IPS-18a (cell line): Measurements from ENCODE around the gene HIVEP3.

Experiments used
- H3K27ac ChIP-seq: one replicate; pipeline ENCODE4 v1.5.1; 2013; ENCODE audit warnings: low read length
- H3K27me3 ChIP-seq: one replicate; pipeline ENCODE4 v1.6.1; 2013; ENCODE audit warnings: mild to moderate bottlenecking, low read length; ENCODE audit not compliant: control insufficient read depth, insufficient read depth
- H3K36me3 ChIP-seq: one replicate; pipeline ENCODE4 v1.6.1; 2013; ENCODE audit warnings: low read depth, low read length; ENCODE audit not compliant: control insufficient read depth
- H3K4me1 ChIP-seq: one replicate; pipeline ENCODE4 v1.6.1; 2013; ENCODE audit warnings: low read depth, low read length; ENCODE audit not compliant: control insufficient read depth
- H3K4me3 ChIP-seq: one replicate; pipeline ENCODE4 v1.5.1; 2013; ENCODE audit warnings: low read length
- H3K9ac ChIP-seq: one replicate; pipeline ENCODE4 v1.6.1; 2013; ENCODE audit warnings: mild to moderate bottlenecking, low read length, moderate library complexity
- H3K9me3 ChIP-seq: one replicate; pipeline ENCODE4 v1.6.1; 2013; ENCODE audit warnings: low read depth, low read length; ENCODE audit not compliant: control insufficient read depth

Gene HIVEP3

DNA sequence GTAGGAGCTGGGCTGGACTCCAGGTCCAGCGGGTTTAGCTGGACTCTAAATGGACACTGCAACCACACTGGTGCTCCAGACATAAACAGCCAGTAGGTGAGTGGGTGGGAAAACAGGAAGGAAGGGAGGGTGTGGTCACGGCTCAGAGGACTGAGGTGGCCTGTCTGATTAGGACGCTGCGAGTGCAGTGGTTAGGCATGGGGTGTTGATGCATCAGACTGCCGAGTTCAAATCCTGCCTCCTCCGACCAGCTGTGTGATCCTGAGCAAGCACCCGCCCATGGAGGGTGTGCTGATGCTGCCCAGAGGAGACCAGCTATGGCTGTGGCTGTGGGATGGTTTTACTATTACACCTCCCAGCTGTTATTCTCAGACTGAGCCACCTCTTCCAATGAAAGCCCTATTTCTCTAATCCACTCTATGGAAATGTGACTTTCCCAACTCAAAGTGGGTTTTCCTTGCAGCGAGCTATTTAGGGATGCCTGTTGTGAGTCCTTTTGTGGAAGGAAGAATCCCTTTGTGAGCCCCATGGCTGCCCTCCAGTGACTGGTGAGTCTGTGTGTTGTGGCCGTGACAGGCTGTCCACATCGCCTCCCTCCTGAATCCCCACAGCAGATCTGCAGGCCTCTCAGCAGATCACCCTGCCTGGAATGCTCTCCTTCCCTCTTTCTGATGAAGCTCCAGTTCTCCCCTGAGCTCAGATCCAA lies 377.7 kb downstream of the HIVEP3 start:
- Histone ChIP-seq H3K4me3 (no peak overlapping the region), H3K4me1 (no peaks in the 10 kb centered on the region), H3K27ac (no peak overlapping the region)

DNA sequence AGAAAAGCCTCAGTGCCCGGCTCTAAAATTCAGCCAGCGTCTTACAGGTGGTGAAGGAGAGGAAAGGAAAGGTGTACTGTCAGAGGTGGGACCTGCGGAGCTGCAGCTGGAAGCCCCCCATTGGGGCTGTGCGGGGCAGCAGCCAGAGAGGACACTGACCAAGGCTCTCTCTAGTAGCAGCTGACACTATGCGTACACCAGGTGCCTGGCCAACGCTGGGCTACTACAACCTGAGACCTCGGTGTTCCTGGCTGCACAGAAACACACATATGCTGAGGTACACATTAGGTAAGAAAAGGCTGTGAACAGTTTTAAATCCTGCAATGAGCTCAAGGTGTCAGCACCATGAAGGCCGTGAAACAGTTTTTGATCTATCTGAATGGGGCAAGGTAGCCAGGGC lies 378.7 kb downstream of the HIVEP3 start:
- no peaks in the 10 kb centered on the region for H3K36me3 ChIP-seq
- H3K4me1 ChIP-seq: no peaks in the 10 kb centered on the region
- H3K4me3 ChIP-seq: no peak overlapping the region
- no peaks in the 10 kb centered on the region for H3K9me3 ChIP-seq
- no peak overlapping the region for H3K27ac ChIP-seq
- no peaks in the 10 kb centered on the region for H3K27me3 ChIP-seq
- H3K9ac ChIP-seq: no peak overlapping the region

More for the DNA sequence above, 377.7 kb downstream of the HIVEP3 start:
- Histone ChIP-seq H3K9ac (no peak overlapping the region), H3K27me3 (no peaks in the 10 kb centered on the region), H3K36me3 (no peaks in the 10 kb centered on the region), H3K9me3 (no peaks in the 10 kb centered on the region)

- H3K9me3 ChIP-seq: no peaks in the 10 kb centered on the region
- H3K27me3 ChIP-seq: no peaks in the 10 kb centered on the region
- H3K27ac ChIP-seq: no peak overlapping the region
- H3K4me1 ChIP-seq: no peaks in the 10 kb centered on the region
- no peak overlapping the region for H3K4me3 ChIP-seq
- no peak overlapping the region for H3K9ac ChIP-seq
- H3K36me3 ChIP-seq: no peaks in the 10 kb centered on the region
Measured at GRCh38 chr1:41539418-41539805, 379.3 kb downstream of the HIVEP3 start.

DNA sequence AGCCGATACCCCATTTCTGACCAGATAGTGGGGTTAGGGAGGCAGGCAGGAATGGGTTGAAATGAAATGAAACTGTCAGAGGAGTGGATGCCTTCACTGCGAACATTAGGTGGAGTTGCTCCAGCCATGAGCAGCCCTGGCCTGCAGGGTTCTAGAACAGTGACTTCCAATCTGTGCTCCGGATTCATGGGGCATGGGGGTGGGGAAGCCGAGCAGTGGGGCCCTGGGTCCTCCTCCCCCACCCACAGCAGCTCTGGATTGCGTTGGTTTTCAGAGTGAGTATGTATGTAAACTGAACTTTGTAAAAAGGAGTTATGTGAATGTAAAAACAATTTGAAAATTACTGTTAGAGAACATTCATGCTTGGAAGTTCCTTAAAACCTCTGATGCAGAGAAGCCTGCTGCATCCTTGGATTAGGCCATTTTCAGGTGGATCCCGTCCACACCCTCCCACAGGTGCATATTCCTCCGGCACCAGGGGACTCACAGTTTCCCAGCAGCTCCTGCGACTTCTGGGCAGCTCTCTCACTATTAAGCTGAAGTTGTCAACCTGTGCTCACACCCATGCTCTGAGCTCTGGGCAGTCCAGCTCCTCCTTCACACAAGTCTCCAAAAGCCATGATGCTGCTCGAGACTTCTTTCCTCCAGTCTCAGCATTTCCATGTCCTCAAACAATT lies 379.8 kb downstream of the HIVEP3 start:
- H3K27ac ChIP-seq: no peak overlapping the region

GRCh38 chr1:41537788-41538351 lies 380.9 kb downstream of the HIVEP3 start:
- Histone ChIP-seq H3K36me3 (no peaks in the 10 kb centered on the region), H3K9ac (no peak overlapping the region), H3K27ac (no peak overlapping the region), H3K4me1 (no peaks in the 10 kb centered on the region), H3K4me3 (no peak overlapping the region), H3K9me3 (no peaks in the 10 kb centered on the region), H3K27me3 (no peaks in the 10 kb centered on the region)

More for the DNA sequence above, 379.8 kb downstream of the HIVEP3 start:
- H3K9ac ChIP-seq: no peak overlapping the region
- H3K4me3 ChIP-seq: no peak overlapping the region
- no peaks in the 10 kb centered on the region for H3K9me3 ChIP-seq
- H3K36me3 ChIP-seq: no peaks in the 10 kb centered on the region
- no peaks in the 10 kb centered on the region for H3K27me3 ChIP-seq
- H3K4me1 ChIP-seq: no peaks in the 10 kb centered on the region

GRCh38 chr1:41537251-41537650 lies 381.5 kb downstream of the HIVEP3 start:
- H3K27ac ChIP-seq: no peak overlapping the region
- no peaks in the 10 kb centered on the region for H3K27me3 ChIP-seq
- H3K36me3 ChIP-seq: no peaks in the 10 kb centered on the region
- no peak overlapping the region for H3K9ac ChIP-seq
- no peaks in the 10 kb centered on the region for H3K9me3 ChIP-seq
- H3K4me1 ChIP-seq: no peaks in the 10 kb centered on the region
- H3K4me3 ChIP-seq: no peak overlapping the region

GRCh38 chr1:41536361-41536802 lies 382.3 kb downstream of the HIVEP3 start:
- H3K9me3 ChIP-seq: no peaks in the 10 kb centered on the region
- H3K4me1 ChIP-seq: no peaks in the 10 kb centered on the region
- no peaks in the 10 kb centered on the region for H3K36me3 ChIP-seq
- H3K4me3 ChIP-seq: no peak overlapping the region
- no peaks in the 10 kb centered on the region for H3K27me3 ChIP-seq
- no peak overlapping the region for H3K9ac ChIP-seq
- no peak overlapping the region for H3K27ac ChIP-seq

- H3K27ac ChIP-seq: no peak overlapping the region
- no peak overlapping the region for H3K9ac ChIP-seq
- no peak overlapping the region for H3K4me3 ChIP-seq
- H3K9me3 ChIP-seq: no peaks in the 10 kb centered on the region
- H3K4me1 ChIP-seq: no peaks in the 10 kb centered on the region
- H3K27me3 ChIP-seq: no peaks in the 10 kb centered on the region
- no peaks in the 10 kb centered on the region for H3K36me3 ChIP-seq
Measured at GRCh38 chr1:41535716-41536115, 383.0 kb downstream of the HIVEP3 start.

- Histone ChIP-seq H3K4me1 (no peaks in the 10 kb centered on the region), H3K9me3 (no peaks in the 10 kb centered on the region), H3K27ac (no peak overlapping the region), H3K36me3 (no peaks in the 10 kb centered on the region), H3K4me3 (no peak overlapping the region), H3K9ac (no peak overlapping the region), H3K27me3 (no peaks in the 10 kb centered on the region)
Measured at GRCh38 chr1:41535276-41535675, 383.4 kb downstream of the HIVEP3 start.

DNA sequence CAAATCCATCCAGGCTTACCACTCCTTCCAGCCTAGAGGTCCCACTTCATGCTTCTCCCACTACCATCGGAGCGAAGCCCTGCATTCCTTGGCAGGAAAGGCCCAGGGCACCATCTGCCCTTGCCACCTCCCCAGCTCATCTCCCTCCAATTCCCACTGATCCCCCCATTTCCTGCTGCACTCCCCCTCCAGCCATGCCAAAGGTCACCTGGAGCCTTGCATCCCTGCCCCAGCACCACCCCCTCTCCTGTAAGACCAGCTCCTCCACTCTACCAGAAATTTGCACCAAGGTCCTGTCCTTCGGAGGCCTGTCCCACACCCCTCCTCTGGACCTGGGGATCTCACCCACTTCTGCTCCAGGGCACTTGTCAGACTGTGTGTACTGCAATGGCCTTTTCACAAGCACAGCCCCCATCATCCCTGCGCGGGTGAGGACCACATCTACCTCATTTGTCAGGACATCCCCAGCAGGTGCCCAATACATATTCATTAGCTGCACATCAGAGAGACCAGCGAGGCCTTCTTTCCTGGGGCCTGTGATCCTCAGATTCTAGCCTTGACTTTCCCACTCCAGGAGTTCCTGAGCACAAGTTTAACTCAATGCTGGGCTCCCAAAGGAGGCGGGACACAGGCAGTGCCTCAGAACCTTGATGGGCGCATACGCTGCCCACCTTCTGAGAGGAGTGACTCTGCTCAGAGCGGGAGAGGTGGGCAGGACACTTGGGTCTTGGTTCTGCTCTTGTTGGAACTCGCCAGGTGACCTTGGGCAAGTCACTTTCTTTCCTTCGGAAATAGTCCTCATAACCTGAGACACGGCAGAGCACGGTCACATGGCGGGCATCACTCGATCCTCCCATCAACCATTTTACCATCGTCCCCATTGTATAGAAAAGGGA lies 384.3 kb downstream of the HIVEP3 start:
- H3K27ac ChIP-seq: no peak overlapping the region
- H3K9ac ChIP-seq: no peak overlapping the region
- H3K9me3 ChIP-seq: no peaks in the 10 kb centered on the region
- H3K27me3 ChIP-seq: no peaks in the 10 kb centered on the region
- no peak overlapping the region for H3K4me3 ChIP-seq
- H3K4me1 ChIP-seq: no peaks in the 10 kb centered on the region
- H3K36me3 ChIP-seq: no peaks in the 10 kb centered on the region

GRCh38 chr1:41533731-41534080 lies 385.0 kb downstream of the HIVEP3 start:
- no peaks in the 10 kb centered on the region for H3K36me3 ChIP-seq
- no peak overlapping the region for H3K9ac ChIP-seq
- no peaks in the 10 kb centered on the region for H3K4me1 ChIP-seq
- no peaks in the 10 kb centered on the region for H3K27me3 ChIP-seq
- H3K4me3 ChIP-seq: no peak overlapping the region
- no peak overlapping the region for H3K27ac ChIP-seq
- no peaks in the 10 kb centered on the region for H3K9me3 ChIP-seq
